ENCODE measurements around the gene XRCC6. TPM values are rescaled to one million over a fixed set of nuclear protein-coding genes. Genes with fewer than 3 reads are reported as not detected.
A peak's percentile ranks its signal among the peaks of the same experiment; 100 is the strongest.

The XRCC6 gene
- total and polyA plus RNA-seq, 8 donors = 49.8 to 86.4 (median 76.1) TPM

DNA sequence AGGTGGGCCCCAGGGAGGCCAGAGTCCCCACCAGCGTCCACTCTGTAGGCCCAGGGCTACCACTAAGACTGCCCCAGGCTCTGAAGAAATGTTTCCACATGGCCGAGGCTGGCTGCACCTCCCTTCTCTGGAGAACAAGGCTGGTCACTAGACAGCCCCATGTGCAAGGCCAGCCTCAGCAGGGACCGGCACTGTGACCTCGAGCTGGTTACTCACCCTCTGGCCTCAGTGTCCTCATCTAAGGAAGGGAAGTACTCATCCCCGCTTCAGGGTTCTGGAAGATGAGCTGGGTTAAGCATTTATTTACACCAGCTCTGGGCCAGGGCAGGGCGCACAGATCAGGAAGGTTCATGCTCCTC is 41.1 kb upstream of the XRCC6 start:
- TF ChIP-seq CTCF (IDR thresholded peaks at IDR 0.05) = no peak
- no peak overlapping the region for H3K4me3 ChIP-seq
- no peak overlapping the region for H3K27ac ChIP-seq
- no peak for DNase-seq
- no peaks in the 10 kb centered on the region for H3K9me3 ChIP-seq
- ATAC-seq = no peak
- WGBS, 2 donors = 88 to 90% methylated on average over 6 of the region's 6 CpGs
- peaks cover 0 to 40% (median 0%) of the 10 kb centered on the region in 3 donors for H3K36me3 ChIP-seq
- intact Hi-C loops (cut with DNase I) = no loop called here
- H3K27me3 ChIP-seq = no peaks in the 10 kb centered on the region
- no peaks in the 10 kb centered on the region for H3K4me1 ChIP-seq
- FAIRE-seq = no peak

- FAIRE-seq = no peak
Measured at GRCh38 chr22:41582694-41583093, 38.4 kb upstream of the XRCC6 start.

DNA sequence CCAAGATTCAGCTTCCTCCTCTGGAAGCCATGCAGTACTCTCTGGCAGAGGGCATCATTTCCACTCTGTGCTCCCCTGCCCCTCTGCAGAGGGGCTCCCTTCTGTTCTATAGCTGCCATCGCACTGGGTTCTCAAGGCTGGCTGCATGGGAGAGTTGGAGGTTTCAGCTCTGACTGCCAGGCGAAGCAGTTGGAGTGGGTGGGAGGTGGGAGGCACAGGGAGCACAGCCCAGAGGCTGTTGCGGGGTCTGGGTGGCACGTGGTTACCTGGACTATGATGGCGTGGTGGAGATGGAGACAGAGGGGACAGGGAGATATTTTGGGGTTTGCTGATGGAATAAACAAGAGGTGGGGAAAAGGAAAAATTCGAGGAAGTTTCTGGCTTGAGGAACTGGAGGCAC is 36.2 kb upstream of the XRCC6 start:
- Histone ChIP-seq H3K27me3 (no peaks in the 10 kb centered on the region), H3K4me3 (no peak overlapping the region), H3K27ac (no peak overlapping the region), H3K36me3 (peaks cover 0 to 31% (median 0%) of the 10 kb centered on the region in 3 donors), H3K4me1 (peaks cover 14 to 15% (median 15%) of the 10 kb centered on the region in 3 donors), H3K9me3 (no peaks in the 10 kb centered on the region)
- ATAC-seq = no peak
- FAIRE-seq = no peak
- TF ChIP-seq CTCF (IDR thresholded peaks at IDR 0.05) = no peak
- intact Hi-C loops (cut with DNase I) = no loop called here
- 91 to 96% methylated on average over 6 of the region's 6 CpGs for WGBS, 2 donors
- no peak for DNase-seq

More at GRCh38 chr22:41582694-41583093, 38.4 kb upstream of the XRCC6 start:
- Histone ChIP-seq H3K4me3 (no peak overlapping the region), H3K27me3 (no peaks in the 10 kb centered on the region), H3K36me3 (peaks cover 0 to 31% (median 0%) of the 10 kb centered on the region in 3 donors), H3K27ac (no peak overlapping the region), H3K9me3 (no peaks in the 10 kb centered on the region), H3K4me1 (peaks cover 4 to 5% (median 5%) of the 10 kb centered on the region in 3 donors)
- DNase-seq = no peak
- intact Hi-C loops (cut with DNase I) = no loop called here
- no peak for TF ChIP-seq CTCF (IDR thresholded peaks at IDR 0.05)
- ATAC-seq = no peak
- WGBS, 2 donors = 86 to 88% methylated on average over 8 of the region's 8 CpGs

GRCh38 chr22:41585898-41586297 is 35.2 kb upstream of the XRCC6 start:
- Histone ChIP-seq H3K4me1 (peaks cover 14 to 15% (median 15%) of the 10 kb centered on the region in 3 donors), H3K9me3 (no peaks in the 10 kb centered on the region), H3K27ac (no peak overlapping the region), H3K36me3 (peaks cover 0 to 23% (median 0%) of the 10 kb centered on the region in 3 donors), H3K27me3 (no peaks in the 10 kb centered on the region), H3K4me3 (no peak overlapping the region)
- FAIRE-seq (no peak), DNase-seq (no peak), ATAC-seq (no peak)
- TF ChIP-seq CTCF (IDR thresholded peaks at IDR 0.05) = no peak
- whole genome bisulfite sequencing, 2 donors = 96 to 97% methylated on average over 7 of the region's 7 CpGs
- intact Hi-C loops (cut with DNase I) = no loop called here

DNA sequence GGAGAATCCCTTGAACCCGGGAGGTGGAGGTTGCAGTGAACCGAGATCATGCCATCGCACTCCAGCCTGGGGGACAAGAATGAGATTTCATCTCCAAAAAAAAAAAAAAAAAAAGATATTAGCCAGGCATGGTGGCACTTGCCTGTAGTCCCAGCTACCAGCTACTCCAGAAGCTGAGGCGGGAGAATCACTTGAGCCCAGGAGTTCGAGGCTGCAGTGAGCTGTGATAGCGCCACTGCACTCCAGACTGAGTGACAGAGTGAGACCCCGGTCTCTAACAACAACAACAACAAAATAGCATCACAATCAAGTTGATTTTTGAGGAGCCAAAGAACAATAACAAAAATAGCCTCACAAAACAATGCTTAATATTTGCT is 33.8 kb upstream of the XRCC6 start:
- peak overlapping the region in 1 of 4 donors; percentile 89 for H3K4me3 ChIP-seq
- no peak for DNase-seq
- intact Hi-C loops (cut with DNase I) = no loop called here
- peak overlapping the region; percentile 49 to 86 (median 81) for H3K27ac ChIP-seq
- TF ChIP-seq CTCF (IDR thresholded peaks at IDR 0.05) = no peak
- H3K9me3 ChIP-seq = no peaks in the 10 kb centered on the region
- FAIRE-seq = no peak
- H3K36me3 ChIP-seq = peaks cover 0 to 18% (median 0%) of the 10 kb centered on the region in 3 donors
- no peak for ATAC-seq
- H3K4me1 ChIP-seq = peaks cover 14 to 15% (median 15%) of the 10 kb centered on the region in 3 donors
- H3K27me3 ChIP-seq = no peaks in the 10 kb centered on the region
- WGBS, 2 donors = 23 to 24% methylated on average over 7 of the region's 7 CpGs

Measured in pancreas (tissue), 10 donors.